GM19240 (cell line): ENCODE results near the gene HSF2BP.
"Not testable (repeated sequence)": the region's sequence is repeated elsewhere in the genome, so short reads cannot be mapped to it uniquely, and the experiment has no call there.

ENCODE experiments used
- DNase-seq: peaks from one replicate; pipeline ENCODE4 v3.0.0; 2011; ENCODE audit warnings: low spot score; ENCODE audit not compliant: insufficient read length

Gene HSF2BP

GRCh38 chr21:43687566-43688399, 28.5 kb upstream of the HSF2BP start:
- DNase-seq = no peak

GRCh38 chr21:43686811-43687565, 27.7 kb upstream of the HSF2BP start:
- no peak for DNase-seq

GRCh38 chr21:43684424-43684823, 25.1 kb upstream of the HSF2BP start:
- no peak for DNase-seq

- no peak for DNase-seq
Measured at GRCh38 chr21:43681650-43682049, 22.4 kb upstream of the HSF2BP start.

GRCh38 chr21:43680421-43680820, 21.1 kb upstream of the HSF2BP start:
- DNase-seq = not testable (repeated sequence)

GRCh38 chr21:43679951-43680350, 20.7 kb upstream of the HSF2BP start:
- DNase-seq = no peak

- DNase-seq = no peak
Measured at GRCh38 chr21:43676391-43676790, 17.1 kb upstream of the HSF2BP start.

- no peak for DNase-seq
Measured at GRCh38 chr21:43675871-43676270, 16.6 kb upstream of the HSF2BP start.

- DNase-seq = no peak
Measured at GRCh38 chr21:43669828-43670605, 10.7 kb upstream of the HSF2BP start.

- DNase-seq = no peak
Measured at GRCh38 chr21:43667191-43667904, 8.1 kb upstream of the HSF2BP start.

- no peak for DNase-seq
Measured at GRCh38 chr21:43665879-43666278, 6.6 kb upstream of the HSF2BP start.

- no peak for DNase-seq
Measured at GRCh38 chr21:43664358-43664757, 5.1 kb upstream of the HSF2BP start.

- DNase-seq = no peak
Measured at GRCh38 chr21:43663033-43663432, 3.7 kb upstream of the HSF2BP start.

GRCh38 chr21:43662286-43662685, 3.0 kb upstream of the HSF2BP start:
- no peak for DNase-seq

GRCh38 chr21:43658769-43659135, 536 bp downstream of the HSF2BP start:
- DNase-seq = no peak

GRCh38 chr21:43658088-43658741, 1.1 kb downstream of the HSF2BP start:
- no peak for DNase-seq

- DNase-seq = no peak
Measured at GRCh38 chr21:43657355-43658087, 1.8 kb downstream of the HSF2BP start.

- DNase-seq = no peak
Measured at GRCh38 chr21:43654806-43655489, 4.3 kb downstream of the HSF2BP start.

- no peak for DNase-seq
Measured at GRCh38 chr21:43653626-43654025, 5.7 kb downstream of the HSF2BP start.

- no peak for DNase-seq
Measured at GRCh38 chr21:43652616-43653015, 6.7 kb downstream of the HSF2BP start.
